CMK (cell line): ENCODE measurements around the gene MAD1L1.
"Not testable (repeated sequence)": the region's sequence is repeated elsewhere in the genome, so short reads cannot be mapped to it uniquely, and the experiment has no call there.

Experiments
- DNase-seq: peaks from one replicate; pipeline ENCODE4 v3.0.0-alpha.2; 2010; ENCODE audit warnings: low read depth

The MAD1L1 gene

GRCh38 chr7:2066251-2066919 is 166.4 kb downstream of the MAD1L1 start:
- no peak for DNase-seq

GRCh38 chr7:2065528-2065927 is 167.2 kb downstream of the MAD1L1 start:
- DNase-seq: no peak

- DNase-seq: no peak
Observed at GRCh38 chr7:2063563-2064260, 169.0 kb downstream of the MAD1L1 start.

GRCh38 chr7:2062648-2063047 is 170.1 kb downstream of the MAD1L1 start:
- no peak for DNase-seq

- no peak for DNase-seq
Observed at GRCh38 chr7:2060701-2061100, 172.0 kb downstream of the MAD1L1 start.

- no peak for DNase-seq
Observed at GRCh38 chr7:2059964-2060700, 172.6 kb downstream of the MAD1L1 start.

GRCh38 chr7:2058246-2058645 is 174.5 kb downstream of the MAD1L1 start:
- DNase-seq: not testable (repeated sequence)

GRCh38 chr7:2055956-2056355 is 176.8 kb downstream of the MAD1L1 start:
- DNase-seq: no peak

GRCh38 chr7:2054927-2055326 is 177.8 kb downstream of the MAD1L1 start:
- no peak for DNase-seq

GRCh38 chr7:2053395-2053794 is 179.3 kb downstream of the MAD1L1 start:
- no peak for DNase-seq

- DNase-seq: no peak
Observed at GRCh38 chr7:2052657-2053048, 180.1 kb downstream of the MAD1L1 start.

GRCh38 chr7:2051707-2052656 is 180.8 kb downstream of the MAD1L1 start:
- no peak for DNase-seq

- no peak for DNase-seq
Observed at GRCh38 chr7:2050511-2050866, 182.3 kb downstream of the MAD1L1 start.

GRCh38 chr7:2049782-2050510 is 182.8 kb downstream of the MAD1L1 start:
- no peak for DNase-seq

- no peak for DNase-seq
Observed at GRCh38 chr7:2049111-2049781, 183.5 kb downstream of the MAD1L1 start.

- DNase-seq: no peak
Observed at GRCh38 chr7:2048531-2048930, 184.2 kb downstream of the MAD1L1 start.

- no peak for DNase-seq
Observed at GRCh38 chr7:2048006-2048405, 184.7 kb downstream of the MAD1L1 start.

GRCh38 chr7:2046581-2047565 is 185.9 kb downstream of the MAD1L1 start:
- no peak for DNase-seq

GRCh38 chr7:2045559-2046405 is 187.0 kb downstream of the MAD1L1 start:
- no peak for DNase-seq
